Cardiac muscle cell (in vitro differentiated cells and primary cell): ENCODE results near the gene VSIG4. TPM values are rescaled to one million over a fixed set of nuclear protein-coding genes. Genes with fewer than 3 reads are reported as not detected.

Experiments used
- DNase-seq, 2 donors: peaks; one replicate each; pipeline versions ENCODE4 v3.0.0 to v3.0.0-alpha.2; 2010 to 2017; ENCODE audit warnings: low read depth in 1 of 2, low spot score in 1 of 2
- H3K27ac ChIP-seq: fragments of 200-600 bp; sonication (generic); 2 replicates; pipeline ENCODE4 v1.5.1; 2016
- H3K27me3 ChIP-seq: fragments of 200-600 bp; sonication (generic); 2 replicates; pipeline ENCODE4 v1.6.0; 2016; ENCODE audit warnings: control low read depth
- H3K36me3 ChIP-seq: fragments of 200-600 bp; sonication (generic); 2 replicates; pipeline ENCODE4 v1.5.1; 2016; ENCODE audit warnings: control low read depth
- H3K4me1 ChIP-seq: fragments of 200-600 bp; sonication (generic); 2 replicates; pipeline ENCODE4 v1.8.1; 2017; ENCODE audit warnings: low read depth, mild to moderate bottlenecking, mixed run types
- H3K4me3 ChIP-seq: fragments of 200-600 bp; sonication (generic); 2 replicates; pipeline ENCODE4 v1.5.1; 2016; ENCODE audit warnings: mild to moderate bottlenecking
- H3K9me3 ChIP-seq: fragments of 200-600 bp; sonication (generic); 2 replicates; pipeline ENCODE4 v1.5.1; 2017; ENCODE audit warnings: low read depth, mild to moderate bottlenecking, control low read depth
- polyA plus RNA-seq: library from polyadenylated mRNA; unstranded; fragments of >200 nt; fragmentation: Nextera tagmentation; extraction: Ambion mirVana; gene quantifications from 2 replicates; pipeline ENCODE4 v1.2.1, GENCODE V29; 2016
- total RNA-seq: library from RNA; depleted of rRNA; stranded (reverse); fragments of >200 nt; gene quantifications from 2 replicates; pipeline ENCODE4 v1.2.3, GENCODE V29; 2016
- TF ChIP-seq, protein P1 (sequence below): IDR thresholded peaks from 2 replicates; pipeline ENCODE4 v1.5.1; 2012; ENCODE audit warnings: low read depth, mild to moderate bottlenecking, low read length

Gene VSIG4
- total and polyA plus RNA-seq, 2 experiments from 2014 or later, result not detected

DNA sequence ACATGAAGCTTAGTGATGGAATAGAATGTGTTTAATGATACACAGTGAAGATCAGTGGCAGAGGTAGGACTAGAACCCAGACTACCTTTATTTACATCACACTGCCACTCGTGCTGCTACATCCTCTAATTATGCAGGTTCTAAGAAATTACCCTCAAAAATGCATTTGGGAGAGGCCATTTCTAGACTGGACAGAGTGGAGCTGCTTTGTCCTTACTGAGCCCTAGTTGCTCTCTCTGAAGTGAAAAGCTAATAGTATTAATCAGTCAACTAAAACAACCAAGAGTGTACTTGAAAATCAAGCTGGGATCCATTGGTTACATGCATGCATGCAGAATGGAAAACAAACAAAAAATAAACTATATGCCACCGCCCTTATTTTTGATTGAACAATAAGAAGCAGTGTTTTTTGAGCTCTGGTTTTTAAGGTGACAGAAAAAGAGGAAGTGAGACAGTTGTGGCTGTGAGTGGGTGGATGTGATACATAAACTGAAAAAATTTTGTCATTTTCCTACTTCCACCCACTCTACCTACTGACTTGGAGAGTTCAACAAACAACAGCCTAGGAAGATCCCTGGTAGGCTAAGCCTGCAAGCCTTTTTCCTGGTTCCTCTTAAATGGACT, 6.8 kb upstream of the VSIG4 start:
- Histone ChIP-seq H3K27me3 (no peaks in the 10 kb centered on the region), H3K4me1 (no peaks in the 10 kb centered on the region), H3K36me3 (no peaks in the 10 kb centered on the region), H3K4me3 (no peak overlapping the region), H3K27ac (no peak overlapping the region), H3K9me3 (peaks cover 3% of the 10 kb centered on the region)
- DNase-seq, result no peak
- TF ChIP-seq, protein P1, sequence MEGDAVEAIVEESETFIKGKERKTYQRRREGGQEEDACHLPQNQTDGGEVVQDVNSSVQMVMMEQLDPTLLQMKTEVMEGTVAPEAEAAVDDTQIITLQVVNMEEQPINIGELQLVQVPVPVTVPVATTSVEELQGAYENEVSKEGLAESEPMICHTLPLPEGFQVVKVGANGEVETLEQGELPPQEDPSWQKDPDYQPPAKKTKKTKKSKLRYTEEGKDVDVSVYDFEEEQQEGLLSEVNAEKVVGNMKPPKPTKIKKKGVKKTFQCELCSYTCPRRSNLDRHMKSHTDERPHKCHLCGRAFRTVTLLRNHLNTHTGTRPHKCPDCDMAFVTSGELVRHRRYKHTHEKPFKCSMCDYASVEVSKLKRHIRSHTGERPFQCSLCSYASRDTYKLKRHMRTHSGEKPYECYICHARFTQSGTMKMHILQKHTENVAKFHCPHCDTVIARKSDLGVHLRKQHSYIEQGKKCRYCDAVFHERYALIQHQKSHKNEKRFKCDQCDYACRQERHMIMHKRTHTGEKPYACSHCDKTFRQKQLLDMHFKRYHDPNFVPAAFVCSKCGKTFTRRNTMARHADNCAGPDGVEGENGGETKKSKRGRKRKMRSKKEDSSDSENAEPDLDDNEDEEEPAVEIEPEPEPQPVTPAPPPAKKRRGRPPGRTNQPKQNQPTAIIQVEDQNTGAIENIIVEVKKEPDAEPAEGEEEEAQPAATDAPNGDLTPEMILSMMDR, result no peak

DNA sequence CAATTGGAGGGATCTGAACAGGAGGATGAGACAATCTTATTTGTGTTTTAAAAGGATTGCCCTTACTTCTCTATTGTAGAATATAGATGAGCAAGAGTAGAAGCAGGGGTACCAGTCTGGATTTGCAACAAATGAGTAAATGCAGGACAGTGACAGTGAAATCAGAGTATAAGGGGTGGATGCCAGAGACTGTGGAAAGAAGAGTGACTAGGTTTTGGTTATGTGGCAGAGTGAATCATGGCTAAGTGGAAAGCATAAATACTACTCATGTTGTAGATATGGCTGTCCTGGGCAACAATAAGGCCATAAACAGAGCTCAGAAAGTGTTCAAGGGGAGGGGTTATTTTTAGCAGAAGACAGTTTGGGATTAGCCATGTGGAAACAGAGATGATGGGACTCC, 6.0 kb upstream of the VSIG4 start:
- Histone ChIP-seq H3K4me1 (no peaks in the 10 kb centered on the region), H3K9me3 (peaks cover 3% of the 10 kb centered on the region), H3K27me3 (no peaks in the 10 kb centered on the region), H3K4me3 (no peak overlapping the region), H3K27ac (no peak overlapping the region), H3K36me3 (no peaks in the 10 kb centered on the region)
- TF ChIP-seq, protein P1, result no peak
- DNase-seq, result no peak

DNA sequence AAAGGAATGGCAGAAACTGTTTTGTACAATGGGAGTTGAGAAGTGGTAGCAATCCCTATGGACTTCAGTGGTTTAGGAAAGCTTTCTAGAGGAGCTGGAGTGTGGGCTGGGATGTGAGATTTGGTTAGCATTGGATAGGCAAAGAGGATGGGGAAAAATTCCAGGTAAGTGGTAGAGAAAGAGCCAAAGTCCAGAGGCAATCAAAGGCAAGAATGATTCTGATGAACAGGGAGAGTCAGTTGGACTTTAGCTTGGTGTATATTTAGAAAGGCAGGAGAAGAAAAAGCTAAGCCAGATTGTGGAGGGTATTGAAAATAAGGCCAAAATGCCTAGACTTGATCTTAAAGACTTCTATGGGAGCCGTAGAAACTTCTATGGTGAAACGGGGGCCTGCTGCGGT, 3.7 kb upstream of the VSIG4 start:
- Histone ChIP-seq H3K4me3 (no peak overlapping the region), H3K27me3 (no peaks in the 10 kb centered on the region), H3K4me1 (no peaks in the 10 kb centered on the region), H3K36me3 (no peaks in the 10 kb centered on the region), H3K27ac (no peak overlapping the region), H3K9me3 (peaks cover 3% of the 10 kb centered on the region)
- TF ChIP-seq, protein P1, result no peak
- no peak for DNase-seq

DNA sequence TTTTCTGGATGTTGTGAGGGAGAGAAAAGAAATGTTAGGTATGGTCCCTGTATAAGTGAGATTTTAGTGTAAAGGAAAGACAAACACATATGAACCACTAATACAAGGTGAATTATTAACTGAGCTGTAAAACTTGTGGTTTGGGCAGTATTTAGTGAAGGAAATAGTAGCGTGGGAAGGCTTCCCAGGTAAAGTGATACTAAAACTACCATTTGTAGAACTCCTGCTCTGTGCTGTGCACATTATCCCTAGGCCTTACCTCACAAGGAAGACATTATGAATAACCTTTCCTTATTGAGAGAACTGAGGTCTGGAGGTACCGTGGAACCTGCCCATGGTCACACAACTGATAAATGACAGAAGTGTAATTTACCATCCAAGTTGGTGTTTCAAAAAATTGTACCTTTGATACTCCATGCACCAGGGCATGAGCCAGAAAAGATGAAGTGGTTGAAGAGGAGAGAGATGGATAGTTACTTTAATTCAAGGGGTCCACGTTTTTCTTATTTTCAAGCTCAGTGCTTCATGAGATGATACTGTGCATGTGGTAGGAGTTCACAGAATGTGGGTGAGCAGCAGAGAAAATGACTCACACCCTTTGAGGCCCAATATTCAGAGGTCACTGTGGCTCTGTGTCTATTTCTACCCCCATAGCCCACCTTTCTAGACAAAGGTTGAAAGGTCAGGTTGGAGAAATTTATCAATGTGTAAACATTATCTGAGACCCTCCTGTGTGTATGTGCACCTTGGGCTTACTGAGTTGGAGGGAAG, 2.6 kb upstream of the VSIG4 start:
- Histone ChIP-seq H3K27me3 (no peaks in the 10 kb centered on the region), H3K4me3 (no peak overlapping the region), H3K9me3 (no peaks in the 10 kb centered on the region), H3K4me1 (no peaks in the 10 kb centered on the region), H3K27ac (no peak overlapping the region), H3K36me3 (no peaks in the 10 kb centered on the region)
- TF ChIP-seq, protein P1, result no peak
- no peak for DNase-seq

DNA sequence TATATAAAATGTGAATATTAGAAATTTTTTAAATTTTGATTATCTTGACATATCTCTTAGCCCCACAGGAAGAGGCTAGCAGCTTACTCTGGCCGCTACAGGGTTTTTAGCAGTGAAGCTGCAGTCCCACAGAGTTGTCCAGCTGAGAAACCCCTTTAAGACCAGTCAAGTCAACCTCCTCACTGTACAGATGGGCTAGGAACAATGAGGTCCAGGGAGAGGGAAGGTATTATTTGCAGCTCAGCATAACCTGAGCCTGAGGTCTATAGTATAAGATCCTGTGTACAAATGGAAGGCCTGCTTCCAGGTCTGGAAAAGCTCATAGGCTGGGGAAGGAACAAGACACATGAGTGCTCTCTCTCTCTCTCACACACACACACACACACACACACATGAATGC, 1.8 kb downstream of the VSIG4 start:
- no peaks in the 10 kb centered on the region for H3K27me3 ChIP-seq
- no peak overlapping the region for H3K27ac ChIP-seq
- DNase-seq, result no peak
- H3K4me3 ChIP-seq, result no peak overlapping the region
- H3K4me1 ChIP-seq, result no peaks in the 10 kb centered on the region
- no peaks in the 10 kb centered on the region for H3K36me3 ChIP-seq
- TF ChIP-seq, protein P1, result no peak
- H3K9me3 ChIP-seq, result no peaks in the 10 kb centered on the region
